ENCODE data around the gene NAPSA.
"Not testable (repeated sequence)": the region's sequence is repeated elsewhere in the genome, so short reads cannot be mapped to it uniquely, and the experiment has no call there.

The NAPSA gene

GRCh38 chr19:50361290-50362029 is 4.0 kb downstream of the NAPSA start:
- DNase-seq (ENCODE audit: low read depth in 2 of 2), result no peak

- DNase-seq (ENCODE audit: low read depth in 2 of 2), result no peak
Measured at GRCh38 chr19:50359328-50359818, 6.1 kb downstream of the NAPSA start.

GRCh38 chr19:50358483-50359327 is 6.7 kb downstream of the NAPSA start:
- DNase-seq (ENCODE audit: low read depth in 2 of 2), result peak; percentile 52 to 59

GRCh38 chr19:50357178-50358100 is 8.0 kb downstream of the NAPSA start:
- DNase-seq (ENCODE audit: low read depth in 2 of 2), result peak; percentile 86

- no peak for DNase-seq (ENCODE audit: low read depth in 2 of 2)
Measured at GRCh38 chr19:50356691-50357177, 8.7 kb downstream of the NAPSA start.

- not testable (repeated sequence) for DNase-seq (ENCODE audit: low read depth in 2 of 2)
Measured at GRCh38 chr19:50353487-50353880, 12.0 kb downstream of the NAPSA start.

GRCh38 chr19:50352242-50352641 is 13.2 kb downstream of the NAPSA start:
- no peak for DNase-seq (ENCODE audit: low read depth in 2 of 2)

GRCh38 chr19:50349277-50350057 is 16.0 kb downstream of the NAPSA start:
- no peak for DNase-seq (ENCODE audit: low read depth in 2 of 2)

GRCh38 chr19:50347089-50347581 is 18.3 kb downstream of the NAPSA start:
- not testable (repeated sequence) for DNase-seq (ENCODE audit: low read depth in 2 of 2)

- no peak for DNase-seq (ENCODE audit: low read depth in 2 of 2)
Measured at GRCh38 chr19:50344661-50345318, 20.6 kb downstream of the NAPSA start.

GRCh38 chr19:50341091-50341564 is 24.3 kb downstream of the NAPSA start:
- DNase-seq (ENCODE audit: low read depth in 2 of 2), result no peak

GRCh38 chr19:50340331-50340730 is 25.1 kb downstream of the NAPSA start:
- no peak for DNase-seq (ENCODE audit: low read depth in 2 of 2)

GRCh38 chr19:50337031-50337430 is 28.4 kb downstream of the NAPSA start:
- DNase-seq (ENCODE audit: low read depth in 2 of 2), result not testable (repeated sequence)

- DNase-seq (ENCODE audit: low read depth in 2 of 2), result no peak
Measured at GRCh38 chr19:50334741-50335421, 30.6 kb downstream of the NAPSA start.

GRCh38 chr19:50333737-50334617 is 31.5 kb downstream of the NAPSA start:
- DNase-seq (ENCODE audit: low read depth in 2 of 2), result peak; percentile 62 to 67

GRCh38 chr19:50333235-50333736 is 32.2 kb downstream of the NAPSA start:
- peak; percentile 77 to 94 for DNase-seq (ENCODE audit: low read depth in 2 of 2)

- DNase-seq (ENCODE audit: low read depth in 2 of 2), result no peak
Measured at GRCh38 chr19:50332244-50333038, 33.0 kb downstream of the NAPSA start.

Measured in stimulated activated CD8-positive, alpha-beta memory T cell treated with anti-CD3 and anti-CD28 coated beads, Interleukin-15, amount 100 ng/mL, for 4 hours (primary cell).